ENCODE results near the gene NXPH1.

- TF ChIP-seq CTCF (IDR thresholded peaks at IDR 0.05; ENCODE audit: low read depth, low read length, poor library complexity, severe bottlenecking) = no peak
- TF ChIP-seq EZH2phosphoT487 (IDR thresholded peaks at IDR 0.05; ENCODE audit: borderline replicate concordance, low read length) = no peak
Observed at GRCh38 chr7:8442051-8442813, 8.8 kb downstream of the NXPH1 start.
